Immature natural killer cell (primary cell): Measurements from ENCODE around the gene INSL6. TPM values are rescaled to one million over a fixed set of nuclear protein-coding genes. Genes with fewer than 3 reads are reported as not detected.
"Not testable (repeated sequence)": the region's sequence is repeated elsewhere in the genome, so short reads cannot be mapped to it uniquely, and the experiment has no call there.

ENCODE experiments used
- DNase-seq, 3 donors: peaks; one replicate each; pipeline ENCODE4 v3.0.0; 2022; ENCODE audit warnings: mixed read lengths in 1 of 3
- H3K27ac Mint-ChIP-seq, 6 donors: one replicate each; pipeline ENCODE4 v1.8.0; 2020; ENCODE audit warnings: mixed read lengths in 6 of 6, mild to moderate bottlenecking in 5 of 6, inconsistent platforms in 4 of 6, moderate library complexity in 3 of 6
- H3K27me3 Mint-ChIP-seq, 3 donors: one replicate each; pipeline ENCODE4 v1.8.0; 2020 to 2021; ENCODE audit warnings: low read depth in 3 of 3, mild to moderate bottlenecking in 3 of 3, mixed read lengths in 3 of 3, moderate library complexity in 3 of 3, inconsistent platforms in 1 of 3
- H3K36me3 Mint-ChIP-seq, 3 donors: one replicate each; pipeline ENCODE4 v1.8.0; 2020; ENCODE audit warnings: mixed read lengths in 3 of 3, inconsistent platforms in 2 of 3, mild to moderate bottlenecking in 2 of 3
- H3K4me1 Mint-ChIP-seq, 2 donors: one replicate each; pipeline ENCODE4 v1.8.0; 2020; ENCODE audit warnings: inconsistent platforms in 2 of 2, mild to moderate bottlenecking in 2 of 2, mixed read lengths in 2 of 2, moderate library complexity in 1 of 2
- H3K4me3 Mint-ChIP-seq, 5 donors: one replicate each; pipeline ENCODE4 v1.8.0; 2020; ENCODE audit warnings: mild to moderate bottlenecking in 5 of 5, mixed read lengths in 5 of 5, inconsistent platforms in 3 of 5, moderate library complexity in 3 of 5
- H3K9me3 Mint-ChIP-seq, 6 donors: one replicate each; pipeline ENCODE4 v1.8.0; 2020; ENCODE audit warnings: mild to moderate bottlenecking in 6 of 6, mixed read lengths in 6 of 6, inconsistent platforms in 4 of 6, moderate library complexity in 3 of 6
- polyA plus RNA-seq, 3 donors: library from polyadenylated mRNA; unstranded; fragments of 300-500 nt; fragmentation: Illumina TruSeq; gene quantifications; one replicate each; pipeline ENCODE4 v1.2.3, GENCODE V29; 2021

Gene INSL6, protein sequence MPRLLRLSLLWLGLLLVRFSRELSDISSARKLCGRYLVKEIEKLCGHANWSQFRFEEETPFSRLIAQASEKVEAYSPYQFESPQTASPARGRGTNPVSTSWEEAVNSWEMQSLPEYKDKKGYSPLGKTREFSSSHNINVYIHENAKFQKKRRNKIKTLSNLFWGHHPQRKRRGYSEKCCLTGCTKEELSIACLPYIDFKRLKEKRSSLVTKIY
- not detected for polyA plus RNA-seq

GRCh38 chr9:5185220-5185840 is at the start of gene INSL6:
TSS of gene INSL6 (minus strand) at chr9:5185639. CDS start at chr9:5185602, 37 bp downstream.
- no peak within 1 kb of the TSS for H3K4me3 Mint-ChIP-seq
- no peak for DNase-seq
- H3K9me3 Mint-ChIP-seq: no peaks in the 10 kb centered on the region
- no peaks in the 10 kb centered on the region for H3K4me1 Mint-ChIP-seq
- no peaks in the 10 kb centered on the region for H3K36me3 Mint-ChIP-seq
- peaks cover 2 to 8% (median 4%) of the 10 kb centered on the region in 3 donors for H3K27me3 Mint-ChIP-seq
- H3K27ac Mint-ChIP-seq: no peak within 1 kb of the TSS

DNA sequence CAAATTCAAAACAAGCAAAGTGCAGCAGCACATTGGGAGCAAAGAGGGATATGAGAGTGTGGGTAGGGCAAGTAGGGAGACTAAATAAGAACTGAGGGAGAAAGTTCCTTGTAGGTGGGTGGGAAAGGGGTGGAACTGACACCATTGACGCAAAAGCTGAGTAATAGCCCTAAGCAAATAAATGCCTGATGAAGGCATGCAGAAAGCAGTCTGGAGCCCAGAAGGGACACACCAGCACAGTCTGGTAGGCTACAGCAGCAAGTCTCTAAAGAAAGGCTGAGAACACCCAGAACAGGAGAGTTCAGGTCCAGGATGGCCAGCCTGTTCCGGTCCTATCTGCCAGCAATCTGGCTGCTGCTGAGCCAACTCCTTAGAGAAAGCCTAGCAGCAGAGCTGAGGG is 45.8 kb upstream of the INSL6 start, which contains the start of gene INSL4:
TSS of gene INSL4 (plus strand) at position 208 of the 400 bp plus-strand sequence. CDS start at position 313, 105 bp downstream.
- Mint-ChIP-seq H3K4me1 (no peaks in the 10 kb centered on the region), H3K4me3 (no peak within 1 kb of the TSS), H3K9me3 (peaks cover 0 to 4% (median 0%) of the 10 kb centered on the region in 6 donors)

DNA sequence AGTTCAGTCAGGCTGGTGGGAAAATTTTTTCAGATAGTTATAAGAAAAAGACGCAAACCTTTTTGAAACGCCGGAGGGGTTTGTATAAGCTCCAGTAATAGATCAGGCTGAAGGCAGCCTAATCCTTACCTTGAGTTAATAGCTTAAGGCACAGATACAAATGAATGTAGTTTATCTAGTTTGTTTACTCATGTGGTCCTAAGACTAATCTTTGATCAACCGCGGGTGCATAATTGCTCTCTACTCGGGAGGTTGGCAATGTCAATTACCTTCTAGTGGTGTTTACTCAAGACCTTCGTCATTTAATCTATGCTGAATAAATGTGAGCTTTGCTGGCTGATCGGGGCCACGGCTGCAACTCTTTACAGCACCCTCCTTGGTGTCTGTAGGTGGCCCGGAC is 45.1 kb upstream of the INSL6 start:
- no peak overlapping the region for H3K27ac Mint-ChIP-seq

More for the DNA sequence above, 45.8 kb upstream of the INSL6 start, which contains the start of gene INSL4:
- H3K36me3 Mint-ChIP-seq: no peaks in the 10 kb centered on the region
- no peak for DNase-seq
- no peak within 1 kb of the TSS for H3K27ac Mint-ChIP-seq
- H3K27me3 Mint-ChIP-seq: peaks cover 2 to 16% (median 6%) of the 10 kb centered on the region in 3 donors

GRCh38 chr9:5205071-5205470 is 19.6 kb upstream of the INSL6 start:
- H3K9me3 Mint-ChIP-seq: peaks cover 0 to 2% (median 0%) of the 10 kb centered on the region in 6 donors
- H3K4me1 Mint-ChIP-seq: no peaks in the 10 kb centered on the region
- H3K4me3 Mint-ChIP-seq: no peak overlapping the region
- peaks cover 2 to 10% (median 9%) of the 10 kb centered on the region in 3 donors for H3K27me3 Mint-ChIP-seq
- no peak for DNase-seq
- no peak overlapping the region for H3K27ac Mint-ChIP-seq
- H3K36me3 Mint-ChIP-seq: no peaks in the 10 kb centered on the region

More for the DNA sequence above, 45.1 kb upstream of the INSL6 start:
- H3K4me1 Mint-ChIP-seq: no peaks in the 10 kb centered on the region
- peaks cover 6 to 19% (median 7%) of the 10 kb centered on the region in 3 donors for H3K27me3 Mint-ChIP-seq
- no peak overlapping the region for H3K4me3 Mint-ChIP-seq
- DNase-seq: no peak
- no peaks in the 10 kb centered on the region for H3K36me3 Mint-ChIP-seq
- H3K9me3 Mint-ChIP-seq: peaks cover 0 to 10% (median 0%) of the 10 kb centered on the region in 6 donors

DNA sequence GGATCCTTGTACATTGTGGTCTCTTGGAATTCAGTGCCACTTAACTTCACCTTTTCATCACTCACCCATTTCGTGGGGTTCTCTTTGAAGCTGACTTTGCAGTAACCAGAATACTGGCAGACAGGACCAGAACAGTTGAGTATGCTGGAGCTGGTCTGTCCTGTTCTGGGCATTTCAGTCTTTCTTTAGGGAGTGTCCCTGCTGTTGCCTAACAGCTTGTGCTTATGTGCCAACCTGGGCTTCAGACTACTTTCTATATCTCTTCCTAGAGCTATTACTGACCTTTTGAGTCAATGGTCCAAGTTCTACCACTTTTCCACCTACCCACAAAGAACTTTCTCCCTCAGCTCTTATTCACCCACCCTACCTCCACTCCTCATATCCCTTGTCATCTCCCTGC is 10.0 kb upstream of the INSL6 start:
- Mint-ChIP-seq H3K9me3 (no peaks in the 10 kb centered on the region), H3K4me3 (no peak overlapping the region), H3K27me3 (peaks cover 2 to 11% (median 3%) of the 10 kb centered on the region in 3 donors), H3K4me1 (no peaks in the 10 kb centered on the region), H3K36me3 (no peaks in the 10 kb centered on the region), H3K27ac (no peak overlapping the region)
- DNase-seq: no peak

GRCh38 chr9:5193345-5193744 is 7.9 kb upstream of the INSL6 start:
- H3K4me3 Mint-ChIP-seq: no peak overlapping the region
- H3K9me3 Mint-ChIP-seq: no peaks in the 10 kb centered on the region
- no peak for DNase-seq
- peaks cover 3 to 9% (median 8%) of the 10 kb centered on the region in 3 donors for H3K27me3 Mint-ChIP-seq
- no peaks in the 10 kb centered on the region for H3K36me3 Mint-ChIP-seq
- H3K4me1 Mint-ChIP-seq: no peaks in the 10 kb centered on the region
- no peak overlapping the region for H3K27ac Mint-ChIP-seq

GRCh38 chr9:5191985-5192384 is 6.5 kb upstream of the INSL6 start:
- Mint-ChIP-seq H3K4me3 (no peak overlapping the region), H3K9me3 (no peaks in the 10 kb centered on the region), H3K4me1 (no peaks in the 10 kb centered on the region), H3K27ac (no peak overlapping the region), H3K36me3 (no peaks in the 10 kb centered on the region), H3K27me3 (peaks cover 3 to 9% (median 8%) of the 10 kb centered on the region in 3 donors)
- DNase-seq: no peak

GRCh38 chr9:5188060-5188984 is 2.9 kb upstream of the INSL6 start:
- Mint-ChIP-seq H3K4me1 (no peaks in the 10 kb centered on the region), H3K27me3 (peaks cover 1 to 8% (median 2%) of the 10 kb centered on the region in 3 donors), H3K4me3 (no peak overlapping the region), H3K9me3 (no peaks in the 10 kb centered on the region), H3K36me3 (no peaks in the 10 kb centered on the region), H3K27ac (no peak overlapping the region)
- DNase-seq: no peak

GRCh38 chr9:5186416-5187169 is 1.2 kb upstream of the INSL6 start:
- H3K27me3 Mint-ChIP-seq: peaks cover 1 to 8% (median 2%) of the 10 kb centered on the region in 3 donors
- H3K36me3 Mint-ChIP-seq: no peaks in the 10 kb centered on the region
- H3K9me3 Mint-ChIP-seq: no peaks in the 10 kb centered on the region
- no peaks in the 10 kb centered on the region for H3K4me1 Mint-ChIP-seq
- peak; percentile 45 to 58 (median 55) for DNase-seq
- no peak overlapping the region for H3K4me3 Mint-ChIP-seq
- no peak overlapping the region for H3K27ac Mint-ChIP-seq

GRCh38 chr9:5184776-5185175 is 663 bp downstream of the INSL6 start:
- Mint-ChIP-seq H3K36me3 (no peaks in the 10 kb centered on the region), H3K27me3 (peaks cover 2 to 8% (median 5%) of the 10 kb centered on the region in 3 donors), H3K9me3 (no peaks in the 10 kb centered on the region), H3K4me1 (peaks cover 0 to 3% of the 10 kb centered on the region in 2 donors), H3K27ac (no peak overlapping the region), H3K4me3 (no peak overlapping the region)
- no peak for DNase-seq

GRCh38 chr9:5180631-5181030 is 4.8 kb downstream of the INSL6 start:
- not testable (repeated sequence) for H3K4me3 Mint-ChIP-seq, DNase-seq, H3K27me3 Mint-ChIP-seq, H3K36me3 Mint-ChIP-seq, H3K27ac Mint-ChIP-seq, H3K9me3 Mint-ChIP-seq
- peaks cover 12 to 20% of the 10 kb centered on the region in 2 donors for H3K4me1 Mint-ChIP-seq

DNA sequence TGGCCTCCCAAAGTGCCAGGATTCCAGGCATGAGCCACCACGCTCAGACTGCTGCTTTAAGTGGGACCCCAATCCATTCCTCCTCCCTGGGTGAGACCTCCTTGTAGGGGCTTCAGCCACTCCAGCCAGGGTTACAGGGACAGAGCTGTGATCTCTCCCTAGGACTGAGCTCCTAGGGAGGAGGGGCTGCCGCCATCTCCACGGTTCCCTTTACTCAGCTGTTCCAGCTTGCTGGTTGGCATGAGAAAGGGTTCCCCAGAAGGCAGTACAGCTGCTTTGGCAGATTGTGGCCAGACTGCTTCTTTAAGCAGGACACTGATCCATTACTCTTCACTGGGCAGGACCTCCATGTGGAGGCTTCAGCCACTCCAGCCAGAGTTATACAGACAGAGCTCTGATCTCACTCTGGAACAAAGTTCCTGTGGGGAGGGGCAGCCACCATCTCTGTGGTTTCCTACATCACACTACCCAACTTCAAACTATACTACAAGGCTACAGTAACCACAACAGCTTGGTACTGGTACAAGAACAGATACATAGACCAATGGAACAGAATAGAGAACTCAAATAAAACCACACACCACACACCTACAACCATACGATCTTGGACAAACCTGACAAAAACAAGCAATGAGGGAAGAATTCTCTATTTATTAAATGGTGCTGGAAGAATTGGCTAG is 7.2 kb downstream of the INSL6 start:
- peaks cover 1 to 4% (median 3%) of the 10 kb centered on the region in 3 donors for H3K27me3 Mint-ChIP-seq
- peak overlapping the region in 3 of 5 donors; percentile 14 to 34 (median 27) for H3K4me3 Mint-ChIP-seq
- H3K9me3 Mint-ChIP-seq: peaks cover 0 to 10% (median 0%) of the 10 kb centered on the region in 6 donors
- no peaks in the 10 kb centered on the region for H3K36me3 Mint-ChIP-seq
- peak overlapping the region in 4 of 6 donors; percentile 3 to 64 (median 40) for H3K27ac Mint-ChIP-seq
- peak; percentile 21 to 45 (median 38) for DNase-seq
- peaks cover 12 to 20% of the 10 kb centered on the region in 2 donors for H3K4me1 Mint-ChIP-seq
